Islet precursor cell (in vitro differentiated cells): ENCODE data around the gene CCDC141.
A peak's percentile ranks its signal among the peaks of the same experiment; 100 is the strongest.

Experiments used
- DNase-seq: peaks from one replicate; pipeline ENCODE4 v3.0.0-alpha.2; 2018

CCDC141 gene

DNA sequence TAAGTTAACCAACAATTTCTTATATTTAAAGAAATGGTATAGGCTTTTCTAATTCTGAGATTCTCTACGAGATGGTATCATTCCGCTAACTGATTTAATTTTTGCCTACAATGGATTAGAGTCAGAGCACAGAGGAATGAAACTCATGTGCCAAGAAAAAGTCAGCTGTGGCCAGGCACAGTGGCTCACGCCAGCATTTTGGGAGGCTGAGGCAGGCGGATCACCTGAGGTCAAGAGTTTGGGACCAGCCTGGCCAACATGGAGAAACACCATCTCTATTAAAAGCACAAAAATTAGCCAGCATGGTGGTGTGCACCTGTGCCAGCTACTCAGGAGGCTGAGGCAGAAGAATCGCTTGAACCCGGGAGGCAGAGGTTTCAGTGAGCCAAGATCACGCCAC lies 225.8 kb downstream of the CCDC141 start:
- no peak for DNase-seq

GRCh38 chr2:178819992-178820391 lies 229.9 kb downstream of the CCDC141 start:
- DNase-seq: no peak

GRCh38 chr2:178819147-178819875 lies 230.6 kb downstream of the CCDC141 start:
- DNase-seq: no peak

DNA sequence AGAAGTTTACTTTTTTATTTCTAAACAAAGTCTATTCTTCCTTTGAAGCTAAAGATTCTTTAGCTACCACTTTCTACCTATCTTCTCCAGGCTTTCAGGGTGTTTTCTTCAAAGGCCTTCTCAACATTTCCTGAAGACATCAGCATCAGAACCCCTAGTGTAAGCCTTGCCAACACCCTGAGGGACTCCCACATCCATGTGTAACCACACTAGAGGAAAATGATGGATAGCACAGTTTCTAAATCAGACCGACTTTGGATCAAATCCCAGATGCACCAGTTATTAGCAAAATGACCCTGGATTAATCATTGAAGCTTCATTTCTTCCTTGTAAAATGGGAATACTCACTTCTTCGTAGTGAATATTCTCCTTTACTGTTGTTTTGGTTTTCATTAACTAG lies 238.0 kb downstream of the CCDC141 start:
- DNase-seq: no peak

- no peak for DNase-seq
These were observed 238.9 kb downstream of the CCDC141 start for GRCh38 chr2:178811045-178811444.

DNA sequence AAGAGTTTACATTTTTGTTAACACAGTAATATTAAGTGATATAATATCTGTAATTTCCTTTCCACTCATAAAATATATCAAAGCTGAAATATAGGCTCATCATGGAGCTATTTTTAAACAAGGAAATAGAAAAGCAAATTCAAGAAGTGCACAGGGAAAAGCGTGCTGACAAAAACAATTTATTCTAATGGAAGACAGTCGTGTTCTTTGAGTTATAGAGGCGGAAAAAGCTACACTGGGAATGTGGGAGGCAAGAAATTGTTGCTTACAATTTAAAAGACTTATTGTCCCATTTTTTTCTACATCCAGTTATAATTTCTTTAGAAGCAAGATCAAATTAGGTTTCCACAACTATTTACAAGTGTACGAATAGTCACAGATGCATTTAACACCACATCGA lies 239.5 kb downstream of the CCDC141 start:
- no peak for DNase-seq

- DNase-seq: no peak
These were observed 242.5 kb downstream of the CCDC141 start, which contains the start of gene TTN for GRCh38 chr2:178807227-178808008. Gene TTN, minus strand, starts transcription at chr2:178807423. Its CDS starts 2,781 bp downstream, at chr2:178804642.

DNA sequence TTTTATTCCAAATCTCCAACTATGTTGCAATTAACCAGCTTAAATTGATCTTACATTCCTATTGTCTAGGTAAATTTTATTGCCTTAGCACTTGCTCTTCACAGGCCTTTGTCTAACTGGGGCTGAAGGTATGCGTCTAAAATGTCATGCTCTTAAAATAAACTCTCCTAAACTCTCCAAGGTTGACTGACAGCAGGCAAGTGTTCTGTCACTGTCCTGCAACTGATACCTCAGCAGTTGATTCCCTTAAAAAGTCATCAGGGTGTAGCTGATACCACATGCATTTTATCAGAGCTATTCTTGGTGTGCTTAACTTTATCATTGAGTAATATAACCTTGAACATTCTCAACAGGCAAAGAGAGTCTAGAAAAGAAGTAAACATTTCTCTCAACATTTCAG lies 243.4 kb downstream of the CCDC141 start:
- no peak for DNase-seq

DNA sequence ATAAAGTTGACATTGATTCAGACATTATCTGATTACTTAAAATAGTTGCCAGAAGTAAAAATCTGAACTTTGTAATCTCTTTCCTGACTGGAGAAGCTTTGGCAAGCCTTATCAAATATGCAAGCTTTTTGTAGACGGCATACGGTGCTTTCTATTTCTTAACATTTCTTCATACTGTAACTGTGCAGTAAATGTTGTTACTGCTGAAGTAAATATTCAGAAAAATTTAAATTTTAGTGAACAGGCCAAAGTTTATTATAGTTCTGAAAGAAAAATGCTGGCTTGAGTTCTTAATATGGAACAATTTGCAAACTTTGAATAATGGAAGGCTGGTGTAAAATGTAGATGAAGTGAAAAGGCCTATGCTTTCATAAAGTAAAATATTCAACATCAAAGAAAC lies 244.5 kb downstream of the CCDC141 start:
- DNase-seq: no peak

DNA sequence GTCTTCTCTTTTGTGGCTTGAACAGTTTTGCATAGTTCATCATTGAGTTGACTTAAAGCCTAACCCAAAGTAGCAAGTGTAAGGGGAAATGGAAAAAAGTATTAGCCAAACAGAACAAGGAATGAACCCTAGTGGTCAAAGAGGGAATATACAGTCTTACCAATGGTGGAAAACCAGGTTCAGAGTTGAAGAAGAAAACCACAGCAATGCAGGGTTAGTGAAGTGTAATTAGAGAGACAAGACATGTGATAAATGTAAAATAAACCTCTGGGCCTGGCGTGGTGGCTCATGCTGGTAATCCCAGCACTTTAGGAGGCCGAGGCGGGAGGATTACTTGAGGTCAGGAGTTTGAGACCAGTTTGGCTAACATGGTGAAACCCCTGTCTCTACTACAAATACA lies 245.1 kb downstream of the CCDC141 start:
- DNase-seq: peak; percentile 66

GRCh38 chr2:178800510-178800909 lies 249.4 kb downstream of the CCDC141 start:
- DNase-seq: no peak

GRCh38 chr2:178799305-178799704 lies 250.6 kb downstream of the CCDC141 start:
- DNase-seq: no peak

GRCh38 chr2:178796079-178796677 lies 253.8 kb downstream of the CCDC141 start:
- DNase-seq: no peak

DNA sequence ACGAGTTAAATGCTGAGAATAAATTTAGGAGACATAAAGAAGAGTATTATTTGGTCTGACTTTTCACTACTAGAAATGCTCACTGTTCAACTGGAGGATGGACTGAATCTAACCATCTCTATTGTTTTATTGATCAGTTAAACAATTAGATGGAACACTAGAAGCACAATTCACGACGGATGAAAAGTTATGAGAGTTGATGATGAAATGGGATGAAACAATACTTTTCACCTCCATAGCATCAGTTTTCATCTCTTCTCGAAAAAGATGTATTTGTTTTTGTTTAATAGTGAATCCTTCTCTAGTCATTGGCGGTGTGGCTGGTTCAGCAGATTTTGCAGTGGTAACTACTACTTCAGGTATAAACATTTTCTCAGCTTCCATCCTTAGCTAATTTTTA lies 262.0 kb downstream of the CCDC141 start:
- no peak for DNase-seq

- DNase-seq: no peak
These were observed 262.8 kb downstream of the CCDC141 start for GRCh38 chr2:178787155-178787554.

GRCh38 chr2:178783889-178784288 lies 266.0 kb downstream of the CCDC141 start:
- DNase-seq: no peak

- no peak for DNase-seq
These were observed 267.7 kb downstream of the CCDC141 start for GRCh38 chr2:178782236-178782635.
